ENCODE results near the gene RAD9A. TPM values are rescaled to one million over a fixed set of nuclear protein-coding genes. Genes with fewer than 3 reads are reported as not detected.
A peak's percentile ranks its signal among the peaks of the same experiment; 100 is the strongest.

Gene RAD9A
- total RNA-seq, 1 donor from 2014 or later = 12.1 TPM

DNA sequence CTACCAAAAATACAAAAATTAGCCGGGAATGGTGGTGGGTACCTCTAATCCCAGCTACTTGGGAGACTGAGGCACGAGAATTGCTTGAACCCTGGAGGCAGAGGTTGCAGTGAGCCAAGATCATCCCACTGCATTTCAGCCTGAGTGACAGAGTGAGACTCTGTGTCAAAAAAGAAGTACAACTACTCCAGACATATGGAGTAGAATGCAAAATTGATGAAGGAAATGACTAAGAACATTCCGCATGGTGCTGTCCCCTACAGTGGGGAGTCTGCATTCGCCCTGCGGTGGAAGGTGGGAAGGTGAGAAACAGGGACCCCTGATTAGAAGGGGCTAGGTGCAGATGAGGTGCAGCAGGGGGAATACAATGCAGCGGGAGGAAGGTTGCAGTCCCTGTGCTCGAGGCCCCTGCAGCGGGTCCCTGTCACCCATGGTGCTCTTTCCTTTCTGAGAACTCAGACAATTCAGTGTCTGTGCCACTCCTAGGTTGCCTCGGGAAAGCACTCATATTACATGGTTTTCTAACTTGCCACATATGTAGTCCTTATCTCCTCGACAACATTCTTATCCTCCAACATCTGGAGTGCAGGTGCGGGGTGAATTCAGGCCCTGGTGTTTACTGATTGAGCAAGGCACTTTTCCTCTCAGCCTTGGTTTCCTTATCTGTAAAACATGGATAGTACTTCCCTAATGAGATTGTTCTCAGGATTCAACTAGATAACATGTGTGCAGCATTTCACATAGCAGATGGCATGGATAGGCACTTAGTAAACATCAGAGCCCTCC is 43.6 kb upstream of the RAD9A start:
- no peak for DNase-seq
- Mint-ChIP-seq H3K27ac (ENCODE audit: unreplicated experiment) (peak overlapping the region; percentile 48), H3K4me1 (ENCODE audit: low read depth, unreplicated experiment) (peaks cover 19% of the 10 kb centered on the region), H3K4me3 (ENCODE audit: unreplicated experiment) (no peak overlapping the region), H3K27me3 (ENCODE audit: unreplicated experiment) (peaks cover 5% of the 10 kb centered on the region), H3K36me3 (ENCODE audit: unreplicated experiment) (no peaks in the 10 kb centered on the region), H3K9me3 (ENCODE audit: unreplicated experiment) (peaks cover 1% of the 10 kb centered on the region)
- TF ChIP-seq, protein P1, sequence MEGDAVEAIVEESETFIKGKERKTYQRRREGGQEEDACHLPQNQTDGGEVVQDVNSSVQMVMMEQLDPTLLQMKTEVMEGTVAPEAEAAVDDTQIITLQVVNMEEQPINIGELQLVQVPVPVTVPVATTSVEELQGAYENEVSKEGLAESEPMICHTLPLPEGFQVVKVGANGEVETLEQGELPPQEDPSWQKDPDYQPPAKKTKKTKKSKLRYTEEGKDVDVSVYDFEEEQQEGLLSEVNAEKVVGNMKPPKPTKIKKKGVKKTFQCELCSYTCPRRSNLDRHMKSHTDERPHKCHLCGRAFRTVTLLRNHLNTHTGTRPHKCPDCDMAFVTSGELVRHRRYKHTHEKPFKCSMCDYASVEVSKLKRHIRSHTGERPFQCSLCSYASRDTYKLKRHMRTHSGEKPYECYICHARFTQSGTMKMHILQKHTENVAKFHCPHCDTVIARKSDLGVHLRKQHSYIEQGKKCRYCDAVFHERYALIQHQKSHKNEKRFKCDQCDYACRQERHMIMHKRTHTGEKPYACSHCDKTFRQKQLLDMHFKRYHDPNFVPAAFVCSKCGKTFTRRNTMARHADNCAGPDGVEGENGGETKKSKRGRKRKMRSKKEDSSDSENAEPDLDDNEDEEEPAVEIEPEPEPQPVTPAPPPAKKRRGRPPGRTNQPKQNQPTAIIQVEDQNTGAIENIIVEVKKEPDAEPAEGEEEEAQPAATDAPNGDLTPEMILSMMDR (IDR thresholded peaks at IDR 0.05; ENCODE audit: partially characterized antibody, unreplicated experiment) = no peak

DNA sequence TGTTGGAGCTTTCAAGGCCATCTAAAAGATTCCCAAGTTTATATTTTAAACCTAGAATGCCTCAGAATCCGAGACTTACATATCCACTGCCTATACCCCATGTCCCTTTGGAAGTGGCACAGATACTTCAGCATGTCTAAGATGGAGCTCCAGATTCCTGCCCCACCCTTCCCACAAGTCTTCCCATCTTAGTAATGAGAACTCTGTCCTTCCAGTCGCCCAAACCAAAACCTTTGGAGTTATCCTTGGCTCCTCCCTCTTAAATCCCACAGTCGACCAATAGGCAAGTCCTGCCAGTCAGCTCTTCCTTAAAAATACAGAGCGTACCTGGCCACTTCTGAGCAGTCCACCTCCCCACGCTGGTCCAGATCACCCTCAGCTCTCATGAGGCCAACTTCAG is 42.8 kb upstream of the RAD9A start:
- Mint-ChIP-seq H3K4me3 (ENCODE audit: unreplicated experiment) (peak overlapping the region; percentile 48), H3K4me1 (ENCODE audit: low read depth, unreplicated experiment) (peaks cover 22% of the 10 kb centered on the region), H3K27me3 (ENCODE audit: unreplicated experiment) (peaks cover 12% of the 10 kb centered on the region), H3K27ac (ENCODE audit: unreplicated experiment) (peak overlapping the region; percentile 31), H3K36me3 (ENCODE audit: unreplicated experiment) (no peaks in the 10 kb centered on the region), H3K9me3 (ENCODE audit: unreplicated experiment) (peaks cover 7% of the 10 kb centered on the region)
- no peak for DNase-seq
- TF ChIP-seq, protein P1 (IDR thresholded peaks at IDR 0.05; ENCODE audit: partially characterized antibody, unreplicated experiment) = no peak

DNA sequence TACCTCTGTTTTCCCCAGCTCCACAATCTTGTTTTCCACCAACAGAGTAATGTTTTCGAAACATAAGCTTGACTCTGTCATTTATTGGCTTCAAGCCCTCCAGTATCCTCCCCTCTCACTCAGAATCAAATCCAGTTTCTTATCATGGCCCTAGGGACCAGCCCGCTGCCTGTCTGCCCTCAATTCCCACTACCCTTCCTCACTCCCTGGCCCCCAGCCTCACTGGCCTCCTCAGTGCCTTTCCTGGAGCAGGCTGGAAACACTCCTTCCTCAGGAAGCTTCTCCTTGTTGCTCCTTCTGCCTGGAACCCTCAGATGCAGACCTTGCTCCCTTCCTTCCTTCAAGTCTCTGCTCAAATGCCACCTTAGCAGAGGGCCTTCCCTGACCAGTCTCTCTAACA is 42.3 kb upstream of the RAD9A start:
- peaks cover 25% of the 10 kb centered on the region for H3K4me1 Mint-ChIP-seq (ENCODE audit: low read depth, unreplicated experiment)
- peaks cover 13% of the 10 kb centered on the region for H3K27me3 Mint-ChIP-seq (ENCODE audit: unreplicated experiment)
- no peak for DNase-seq
- TF ChIP-seq, protein P1 (IDR thresholded peaks at IDR 0.05; ENCODE audit: partially characterized antibody, unreplicated experiment) = no peak
- no peaks in the 10 kb centered on the region for H3K36me3 Mint-ChIP-seq (ENCODE audit: unreplicated experiment)
- peak overlapping the region; percentile 57 for H3K4me3 Mint-ChIP-seq (ENCODE audit: unreplicated experiment)
- H3K9me3 Mint-ChIP-seq (ENCODE audit: unreplicated experiment) = peaks cover 8% of the 10 kb centered on the region
- peak overlapping the region; percentile 31 for H3K27ac Mint-ChIP-seq (ENCODE audit: unreplicated experiment)

DNA sequence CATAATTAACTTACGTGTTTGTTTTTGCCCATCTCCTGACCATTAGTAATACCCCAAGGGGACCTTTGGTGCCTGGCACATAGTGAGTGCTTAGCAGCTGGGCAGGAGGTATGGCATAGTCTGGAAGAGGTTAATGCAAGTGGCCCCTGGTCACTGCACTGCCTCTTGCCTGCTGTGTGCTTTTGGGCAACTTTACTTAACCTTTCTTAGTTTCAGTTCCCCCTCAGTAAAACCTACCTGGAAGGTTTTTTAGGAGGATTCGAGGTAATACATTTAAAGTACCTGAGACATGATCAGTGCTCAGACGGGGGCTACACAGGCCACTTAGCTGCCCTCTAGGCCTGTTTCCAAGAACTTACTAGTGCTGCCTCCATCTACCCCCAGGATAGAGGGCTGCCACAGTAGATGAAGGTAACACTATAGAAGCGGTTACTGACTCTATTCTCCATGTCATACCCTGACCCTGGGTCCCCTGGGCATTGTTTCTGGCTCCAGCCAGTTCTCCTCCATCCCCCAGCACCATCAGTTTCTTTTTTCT is 41.8 kb upstream of the RAD9A start:
- peaks cover 13% of the 10 kb centered on the region for H3K27me3 Mint-ChIP-seq (ENCODE audit: unreplicated experiment)
- H3K4me3 Mint-ChIP-seq (ENCODE audit: unreplicated experiment) = no peak overlapping the region
- H3K4me1 Mint-ChIP-seq (ENCODE audit: low read depth, unreplicated experiment) = peaks cover 29% of the 10 kb centered on the region
- TF ChIP-seq, protein P1 (IDR thresholded peaks at IDR 0.05; ENCODE audit: partially characterized antibody, unreplicated experiment) = no peak
- peaks cover 8% of the 10 kb centered on the region for H3K9me3 Mint-ChIP-seq (ENCODE audit: unreplicated experiment)
- no peak for DNase-seq
- H3K27ac Mint-ChIP-seq (ENCODE audit: unreplicated experiment) = no peak overlapping the region
- no peaks in the 10 kb centered on the region for H3K36me3 Mint-ChIP-seq (ENCODE audit: unreplicated experiment)

Data from glutamatergic neuron (in vitro differentiated cells).